RCC 7860 (cell line): ENCODE data around the gene SNAP91.
"Not testable (repeated sequence)": the region's sequence is repeated elsewhere in the genome, so short reads cannot be mapped to it uniquely, and the experiment has no call there.

ENCODE experiments used
- DNase-seq: peaks from one replicate; pipeline ENCODE4 v3.0.0-alpha.2; 2015; ENCODE audit warnings: low spot score
- FAIRE-seq: peaks from 2 replicates; lab custom pipeline; 2012; peaks lifted over from hg19 to GRCh38; lab: Jason Lieb, UNC

Gene SNAP91

GRCh38 chr6:83551748-83552147 lies 157.2 kb downstream of the SNAP91 start:
- FAIRE-seq, DNase-seq: not testable (repeated sequence)

- not testable (repeated sequence) for DNase-seq, FAIRE-seq
Measured at GRCh38 chr6:83550482-83550881, 158.4 kb downstream of the SNAP91 start.

- DNase-seq (no peak), FAIRE-seq (no peak)
Measured at GRCh38 chr6:83546636-83547035, 162.3 kb downstream of the SNAP91 start.

GRCh38 chr6:83539678-83540077 lies 169.2 kb downstream of the SNAP91 start:
- DNase-seq (no peak), FAIRE-seq (no peak)

GRCh38 chr6:83536647-83537589 lies 172.0 kb downstream of the SNAP91 start:
- FAIRE-seq (no peak), DNase-seq (no peak)

- DNase-seq, result peak; percentile 13
- no peak for FAIRE-seq
Measured at GRCh38 chr6:83536034-83536646, 172.8 kb downstream of the SNAP91 start.

GRCh38 chr6:83518816-83519480 lies 190.0 kb downstream of the SNAP91 start:
- DNase-seq, result no peak
- FAIRE-seq, result no peak

GRCh38 chr6:83517500-83517899 lies 191.4 kb downstream of the SNAP91 start:
- DNase-seq (no peak), FAIRE-seq (no peak)

- FAIRE-seq, result peak; percentile 80
- DNase-seq, result peak; percentile 19
Measured at GRCh38 chr6:83514866-83515466, 193.9 kb downstream of the SNAP91 start.

- DNase-seq (no peak), FAIRE-seq (no peak)
Measured at GRCh38 chr6:83514466-83514865, 194.4 kb downstream of the SNAP91 start.

GRCh38 chr6:83511901-83512681 lies 196.8 kb downstream of the SNAP91 start, which contains the start of gene PRSS35:
PRSS35 (plus strand) TSS chr6:83512534; CDS start chr6:83523442, 10,908 bp downstream.
- DNase-seq, result peak; percentile 15
- FAIRE-seq, result no peak

- FAIRE-seq (no peak), DNase-seq (no peak)
Measured at GRCh38 chr6:83511266-83511665, 197.6 kb downstream of the SNAP91 start.

- DNase-seq (no peak), FAIRE-seq (no peak)
Measured at GRCh38 chr6:83510791-83511190, 198.1 kb downstream of the SNAP91 start.

GRCh38 chr6:83509441-83509840 lies 199.5 kb downstream of the SNAP91 start:
- FAIRE-seq (no peak), DNase-seq (no peak)

- FAIRE-seq (no peak), DNase-seq (no peak)
Measured at GRCh38 chr6:83505356-83505755, 203.5 kb downstream of the SNAP91 start.
